Lung (tissue), 12 donors: ENCODE data around the gene MED8. TPM values are rescaled to one million over a fixed set of nuclear protein-coding genes. Genes with fewer than 3 reads are reported as not detected.

ENCODE experiments used
- ATAC-seq: fragments of 200-7000 bp; cut with Tn5 transposase; one replicate; pipeline ENCODE4 v1.9.1; 2020; ENCODE audit warnings: moderate number of reproducible peaks; ENCODE audit not compliant: insufficient read depth, low FRiP score
- DNase-seq, 3 donors: peaks; one replicate each; pipeline ENCODE4 v3.0.0-alpha.2; 2013 to 2017
- H3K27ac ChIP-seq, 2 donors: one replicate each; pipeline ENCODE4 v1.5.1; 2013; ENCODE audit warnings: mild to moderate bottlenecking in 2 of 2, moderate library complexity in 2 of 2, control low read depth in 1 of 2, inconsistent platforms in 1 of 2, low read depth in 1 of 2, low read length in 1 of 2
- H3K27me3 ChIP-seq, 3 donors: one replicate each; pipeline ENCODE4 v1.5.1; 2013; ENCODE audit warnings: low read length in 2 of 3; ENCODE audit not compliant: control insufficient read depth in 3 of 3, insufficient read depth in 3 of 3
- H3K36me3 ChIP-seq, 4 donors: one replicate each; pipeline ENCODE4 v1.5.1; 2013; ENCODE audit warnings: low read length in 4 of 4, mild to moderate bottlenecking in 1 of 4, moderate library complexity in 1 of 4; ENCODE audit not compliant: control insufficient read depth in 4 of 4, insufficient read depth in 4 of 4
- H3K4me1 ChIP-seq, 5 donors: one replicate each; pipeline ENCODE4 v1.5.1; 2013; ENCODE audit warnings: low read length in 5 of 5, mild to moderate bottlenecking in 2 of 5, moderate library complexity in 1 of 5; ENCODE audit not compliant: control insufficient read depth in 5 of 5, insufficient read depth in 5 of 5
- H3K4me3 ChIP-seq: one replicate; pipeline ENCODE4 v1.5.1; 2013; ENCODE audit warnings: mild to moderate bottlenecking, control low read depth, moderate library complexity
- H3K9ac ChIP-seq, 2 donors: one replicate each; pipeline ENCODE4 v1.5.1; 2013; ENCODE audit warnings: low read length in 2 of 2, control low read depth in 1 of 2; ENCODE audit not compliant: insufficient read depth in 1 of 2
- H3K9me3 ChIP-seq, 4 donors: one replicate each; pipeline ENCODE4 v1.5.1; 2013; ENCODE audit warnings: low read length in 3 of 4, mild to moderate bottlenecking in 1 of 4, moderate library complexity in 1 of 4; ENCODE audit not compliant: control insufficient read depth in 4 of 4, insufficient read depth in 3 of 4
- CTCF ChIP-seq: IDR thresholded peaks from 2 replicates; pipeline ENCODE4 v1.5.1; 2012; ENCODE audit warnings: mild to moderate bottlenecking; ENCODE audit errors: control extremely low read depth, extremely low read depth
- WGBS, 2 donors: extraction: QIAGEN DNeasy Blood & Tissue Kit; methylation state at CpG; one replicate each; pipeline ENCODE4 v1.1.7; 2013; 5-methylcytosine and 5-hydroxymethylcytosine counted together
- polyA plus RNA-seq, 2 donors: library from polyadenylated mRNA; stranded (reverse); fragments of 200-250 nt; gene quantifications; one replicate each; pipeline ENCODE4 v1.2.1, GENCODE V29; 2013
- total RNA-seq, 2 donors: library from RNA; depleted of rRNA in 1 of 2; stranded (reverse); fragments of >200 nt in 1 of 2; gene quantifications; one replicate each; pipeline ENCODE4 v1.2.1, GENCODE V29; 2014 to 2021
- donor health status: control.
- donor health status: control.
- donor health status: Bipolar disorder and iron deficiency.
- donor health status: healthy.
- donor health status: DM: yes; HTN: yes; CAD: no.

The MED8 gene
- total and polyA plus RNA-seq, 4 donors, result 35.5 to 45.1 (median 40.1) TPM

- Histone ChIP-seq H3K4me3 (no peak overlapping the region), H3K9ac (no peak overlapping the region), H3K4me1 (peaks cover 0 to 29% (median 6%) of the 10 kb centered on the region in 5 donors), H3K27ac (no peak overlapping the region), H3K36me3 (peaks cover 5 to 33% (median 26%) of the 10 kb centered on the region in 4 donors), H3K27me3 (no peaks in the 10 kb centered on the region), H3K9me3 (no peaks in the 10 kb centered on the region)
- no peak for TF ChIP-seq CTCF
- DNase-seq, result no peak
- ATAC-seq, result no peak
- 42 to 45% methylated on average over 11 of the region's 11 CpGs for WGBS, 2 donors
Measured at GRCh38 chr1:43359696-43360095, 29.9 kb downstream of the MED8 start.

- TF ChIP-seq CTCF, result no peak
- Histone ChIP-seq H3K9ac (peak within 1 kb of the TSS; percentile 66 to 85), H3K4me1 (peaks cover 0 to 29% (median 6%) of the 10 kb centered on the region in 5 donors), H3K27ac (peak within 1 kb of the TSS; percentile 98 to 99), H3K36me3 (peaks cover 5 to 27% (median 22%) of the 10 kb centered on the region in 4 donors), H3K9me3 (no peaks in the 10 kb centered on the region), H3K4me3 (peak within 1 kb of the TSS; percentile 70), H3K27me3 (no peaks in the 10 kb centered on the region)
- ATAC-seq (peak; percentile 100), DNase-seq (peak; percentile 98 to 99 (median 98))
- 3 to 4% methylated on average over 52 to 59 of the region's 59 CpGs for WGBS, 2 donors
Measured at GRCh38 chr1:43358746-43359693, 30.6 kb downstream of the MED8 start, which contains the start of gene CDC20. Gene CDC20, plus strand, starts transcription at chr1:43358981. Its CDS starts 235 bp downstream, at chr1:43359216.

- H3K27me3 ChIP-seq, result no peaks in the 10 kb centered on the region
- H3K9me3 ChIP-seq, result no peaks in the 10 kb centered on the region
- H3K4me3 ChIP-seq, result peak overlapping the region; percentile 70
- 0 to 1% methylated on average over 30 to 33 of the region's 33 CpGs for WGBS, 2 donors
- peak in 1 of 3 donors; percentile 53 for DNase-seq
- peak; percentile 5 for TF ChIP-seq CTCF
- H3K36me3 ChIP-seq, result peaks cover under 1 to 19% (median 14%) of the 10 kb centered on the region in 4 donors
- peak overlapping the region; percentile 66 to 85 for H3K9ac ChIP-seq
- peaks cover 0 to 29% (median 6%) of the 10 kb centered on the region in 5 donors for H3K4me1 ChIP-seq
- ATAC-seq, result peak; percentile 41
- H3K27ac ChIP-seq, result peak overlapping the region; percentile 98 to 99
Measured at GRCh38 chr1:43358121-43358745, 31.4 kb downstream of the MED8 start.
